Endodermal cell (in vitro differentiated cells): ENCODE results near the gene PLEKHM3. TPM values are rescaled to one million over a fixed set of nuclear protein-coding genes. Genes with fewer than 3 reads are reported as not detected.

Experiments
- DNase-seq: peaks from one replicate; pipeline ENCODE4 v3.0.0-alpha.2; 2017
- H3K27ac ChIP-seq: 2 replicates; pipeline ENCODE4 v1.5.1; 2013; ENCODE audit warnings: mild to moderate bottlenecking, low read depth, low read length, moderate library complexity
- H3K27me3 ChIP-seq: 2 replicates; pipeline ENCODE4 v1.6.1; 2013; ENCODE audit warnings: mild to moderate bottlenecking, low read length, moderate library complexity; ENCODE audit not compliant: insufficient read depth, control insufficient read depth, poor library complexity, severe bottlenecking
- H3K36me3 ChIP-seq: 2 replicates; pipeline ENCODE4 v1.7.0; 2013; ENCODE audit warnings: mild to moderate bottlenecking, low read length, moderate library complexity; ENCODE audit not compliant: control insufficient read depth, insufficient read depth
- H3K4me1 ChIP-seq: one replicate; pipeline ENCODE4 v1.7.0; 2013; ENCODE audit warnings: low read length; ENCODE audit not compliant: control insufficient read depth, insufficient read depth
- H3K4me3 ChIP-seq: 2 replicates; pipeline ENCODE4 v1.5.1; 2013; ENCODE audit warnings: mild to moderate bottlenecking, low read length, moderate library complexity
- H3K9ac ChIP-seq: 2 replicates; pipeline ENCODE4 v1.6.1; 2013; ENCODE audit warnings: mild to moderate bottlenecking, low read length, moderate library complexity; ENCODE audit not compliant: poor library complexity, severe bottlenecking; ENCODE audit errors: extremely low read depth
- H3K9me3 ChIP-seq: 2 replicates; pipeline ENCODE4 v1.6.1; 2013; ENCODE audit warnings: mild to moderate bottlenecking, low read length, moderate library complexity; ENCODE audit not compliant: control insufficient read depth
- H3K27ac Mint-ChIP-seq: 2 replicates; pipeline ENCODE4 v1.8.0; 2020; ENCODE audit warnings: mixed read lengths
- H3K27me3 Mint-ChIP-seq: 2 replicates; pipeline ENCODE4 v1.8.0; 2021; ENCODE audit warnings: mild to moderate bottlenecking, mixed read lengths; ENCODE audit not compliant: insufficient read depth
- H3K36me3 Mint-ChIP-seq: 2 replicates; pipeline ENCODE4 v1.8.0; 2020; ENCODE audit warnings: low read depth, mixed read lengths
- H3K4me1 Mint-ChIP-seq: 2 replicates; pipeline ENCODE4 v1.8.0; 2020; ENCODE audit warnings: mixed read lengths
- H3K4me3 Mint-ChIP-seq: 2 replicates; pipeline ENCODE4 v1.8.0; 2020; ENCODE audit warnings: mild to moderate bottlenecking, moderate library complexity, mixed read lengths
- H3K9me3 Mint-ChIP-seq: 2 replicates; pipeline ENCODE4 v1.8.0; 2020; ENCODE audit warnings: mild to moderate bottlenecking, mixed read lengths
- WGBS, 2 experiments: methylation state at CpG; one replicate each; pipeline versions ENCODE4 v1.1.5 to v1.1.7; 2013; ENCODE audit warnings: missing lambda C conversion rate in 2 of 2, mixed read lengths in 1 of 2; ENCODE audit not compliant: insufficient coverage in 1 of 2, insufficient read length in 1 of 2; 5-methylcytosine and 5-hydroxymethylcytosine counted together
- total RNA-seq, 2 donors: library from RNA; stranded (reverse); fragmentation: NEBNext Ultra II Directional in 1 of 2; extraction: Animal tissue kit (Norgen Biotek cat#: 25700) in 1 of 2; gene quantifications; 2 replicates in 1 of 2; 3 replicates in 1 of 2; pipeline ENCODE4 v1.2.1, GENCODE V29; 2021
- TF ChIP-seq, protein P1 (sequence below): fragments of 200-600 bp; sonication (generic); conservative IDR thresholded peaks from 2 replicates; pipeline ENCODE4 v1.5.0; 2021; ENCODE audit warnings: antibody characterized with exemption, mild to moderate bottlenecking

The PLEKHM3 gene
- total RNA-seq, 2 donors from 2014 or later: 13.3 to 17.9 TPM

DNA sequence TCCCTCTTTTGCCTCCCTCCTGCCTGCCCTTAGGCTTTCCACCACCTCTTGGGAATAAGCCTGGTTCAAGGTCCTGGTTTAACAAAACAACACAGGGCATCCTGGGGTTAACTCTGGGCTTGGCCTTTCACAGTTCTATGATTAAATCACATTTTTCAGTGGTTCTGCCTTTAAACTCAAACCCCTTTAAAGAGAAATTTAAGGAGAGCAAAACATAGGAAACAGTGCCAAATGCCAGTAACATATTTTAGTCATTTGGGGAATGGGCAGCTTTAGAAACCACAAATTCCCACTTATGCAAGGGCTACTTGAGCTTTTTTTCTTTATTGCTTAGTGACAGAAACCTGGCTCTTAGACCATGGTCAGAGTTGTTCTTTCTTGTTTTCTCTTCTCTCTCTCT is 143.4 kb downstream of the PLEKHM3 start:
- no peaks in the 10 kb centered on the region for H3K27me3 ChIP-seq
- Mint-ChIP-seq H3K27ac (no peak overlapping the region), H3K4me1 (peaks cover 14% of the 10 kb centered on the region), H3K36me3 (peaks cover 7% of the 10 kb centered on the region), H3K27me3 (no peaks in the 10 kb centered on the region), H3K9me3 (peaks cover 2% of the 10 kb centered on the region), H3K4me3 (no peak overlapping the region)
- H3K36me3 ChIP-seq: no peaks in the 10 kb centered on the region
- no peaks in the 10 kb centered on the region for H3K9me3 ChIP-seq
- H3K4me1 ChIP-seq: peaks cover 7% of the 10 kb centered on the region
- no peak overlapping the region for H3K27ac ChIP-seq
- no peak overlapping the region for H3K4me3 ChIP-seq
- H3K9ac ChIP-seq: no peak overlapping the region
- DNase-seq: no peak
- TF ChIP-seq, protein P1, sequence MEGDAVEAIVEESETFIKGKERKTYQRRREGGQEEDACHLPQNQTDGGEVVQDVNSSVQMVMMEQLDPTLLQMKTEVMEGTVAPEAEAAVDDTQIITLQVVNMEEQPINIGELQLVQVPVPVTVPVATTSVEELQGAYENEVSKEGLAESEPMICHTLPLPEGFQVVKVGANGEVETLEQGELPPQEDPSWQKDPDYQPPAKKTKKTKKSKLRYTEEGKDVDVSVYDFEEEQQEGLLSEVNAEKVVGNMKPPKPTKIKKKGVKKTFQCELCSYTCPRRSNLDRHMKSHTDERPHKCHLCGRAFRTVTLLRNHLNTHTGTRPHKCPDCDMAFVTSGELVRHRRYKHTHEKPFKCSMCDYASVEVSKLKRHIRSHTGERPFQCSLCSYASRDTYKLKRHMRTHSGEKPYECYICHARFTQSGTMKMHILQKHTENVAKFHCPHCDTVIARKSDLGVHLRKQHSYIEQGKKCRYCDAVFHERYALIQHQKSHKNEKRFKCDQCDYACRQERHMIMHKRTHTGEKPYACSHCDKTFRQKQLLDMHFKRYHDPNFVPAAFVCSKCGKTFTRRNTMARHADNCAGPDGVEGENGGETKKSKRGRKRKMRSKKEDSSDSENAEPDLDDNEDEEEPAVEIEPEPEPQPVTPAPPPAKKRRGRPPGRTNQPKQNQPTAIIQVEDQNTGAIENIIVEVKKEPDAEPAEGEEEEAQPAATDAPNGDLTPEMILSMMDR: no peak

DNA sequence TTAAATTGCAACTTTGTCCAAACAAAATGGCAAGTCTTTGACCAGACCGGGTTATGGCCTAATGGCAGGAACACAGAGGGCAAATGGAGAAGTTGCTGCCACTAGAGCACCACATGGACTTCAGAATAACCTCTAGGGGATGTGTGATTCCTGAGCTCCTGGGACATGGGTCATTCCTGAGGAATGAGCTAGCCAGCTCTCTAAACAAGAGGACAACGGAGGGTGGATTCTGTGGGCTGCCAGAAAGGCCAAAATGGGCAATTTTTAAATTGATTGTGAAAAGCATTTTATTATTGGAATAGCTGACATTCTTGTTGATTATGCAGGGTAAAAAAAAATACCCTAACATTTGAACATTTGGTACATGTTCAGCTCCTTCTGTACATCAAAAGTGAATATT is 145.8 kb downstream of the PLEKHM3 start:
- no peak overlapping the region for H3K27ac Mint-ChIP-seq
- Histone ChIP-seq H3K27ac (no peak overlapping the region), H3K9ac (no peak overlapping the region), H3K27me3 (no peaks in the 10 kb centered on the region), H3K36me3 (no peaks in the 10 kb centered on the region), H3K4me1 (peaks cover 13% of the 10 kb centered on the region), H3K4me3 (no peak overlapping the region), H3K9me3 (no peaks in the 10 kb centered on the region)
- no peaks in the 10 kb centered on the region for H3K27me3 Mint-ChIP-seq
- no peak overlapping the region for H3K4me3 Mint-ChIP-seq
- DNase-seq: no peak
- TF ChIP-seq, protein P1: peak; percentile 38
- peaks cover 2% of the 10 kb centered on the region for H3K9me3 Mint-ChIP-seq
- peaks cover 7% of the 10 kb centered on the region for H3K36me3 Mint-ChIP-seq
- H3K4me1 Mint-ChIP-seq: peaks cover 29% of the 10 kb centered on the region
- 84 to 94% methylated on average over 2 of the region's 2 CpGs for WGBS, 2 experiments

DNA sequence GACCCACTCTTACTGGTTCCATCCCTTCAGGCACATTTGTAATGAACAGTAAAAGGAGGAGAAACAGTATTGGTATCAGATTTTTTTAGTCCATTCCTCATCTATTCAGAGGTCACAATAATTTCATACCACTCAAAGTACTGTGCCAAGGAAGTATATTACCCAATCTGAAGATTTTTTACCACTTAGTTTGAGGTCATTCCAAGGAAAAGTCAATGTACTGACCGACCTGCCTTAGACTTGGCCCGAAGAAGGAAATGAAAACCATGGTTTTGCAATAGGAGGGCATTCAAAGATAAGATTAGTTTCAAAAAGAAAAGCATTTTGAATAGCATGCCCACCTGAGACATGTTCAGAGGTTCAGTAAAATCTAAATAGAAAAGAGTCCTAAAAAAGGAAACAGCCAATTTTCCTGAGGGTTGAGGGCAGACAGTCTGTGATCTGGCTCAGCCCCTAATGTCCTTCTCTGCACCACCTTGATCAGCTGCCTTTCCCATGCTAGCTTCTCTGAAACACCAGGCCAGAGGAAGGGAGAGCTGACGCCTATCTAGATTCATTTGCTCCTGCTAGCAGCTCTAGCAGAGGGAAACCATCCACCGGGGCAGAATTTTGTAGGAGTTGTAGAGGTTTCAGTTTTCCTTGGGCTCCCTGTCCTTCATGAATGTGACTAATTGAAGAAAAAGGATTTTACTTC is 148.3 kb downstream of the PLEKHM3 start:
- no peaks in the 10 kb centered on the region for H3K36me3 ChIP-seq
- Mint-ChIP-seq H3K27ac (peak overlapping the region; percentile 73), H3K27me3 (no peaks in the 10 kb centered on the region), H3K9me3 (peaks cover 2% of the 10 kb centered on the region), H3K4me3 (no peak overlapping the region), H3K4me1 (peaks cover 47% of the 10 kb centered on the region), H3K36me3 (peaks cover 2% of the 10 kb centered on the region)
- no peak overlapping the region for H3K4me3 ChIP-seq
- TF ChIP-seq, protein P1: no peak
- H3K27me3 ChIP-seq: no peaks in the 10 kb centered on the region
- no peak overlapping the region for H3K9ac ChIP-seq
- H3K27ac ChIP-seq: no peak overlapping the region
- H3K4me1 ChIP-seq: peaks cover 20% of the 10 kb centered on the region
- 83 to 89% methylated on average over 2 to 4 of the region's 4 CpGs for WGBS, 2 experiments
- DNase-seq: no peak
- H3K9me3 ChIP-seq: no peaks in the 10 kb centered on the region
